Hematopoietic multipotent progenitor cell treated with erythropoietin and hydrocortisone succinate and interleukin-3 and kit ligand, for 8 days (in vitro differentiated cells): ENCODE measurements around the gene ANKRD28.
"Not testable (repeated sequence)": the region's sequence is repeated elsewhere in the genome, so short reads cannot be mapped to it uniquely, and the experiment has no call there.

ENCODE experiments used
- DNase-seq: peaks from one replicate; pipeline ENCODE4 v3.0.0-alpha.2; 2015

The ANKRD28 gene

GRCh38 chr3:15801298-15801697, 3.5 kb upstream of the ANKRD28 start:
- no peak for DNase-seq

- DNase-seq, result peak; percentile 37
These were observed 3.0 kb upstream of the ANKRD28 start for GRCh38 chr3:15800780-15801179.

GRCh38 chr3:15800327-15800726, 2.5 kb upstream of the ANKRD28 start:
- peak; percentile 23 for DNase-seq

- no peak for DNase-seq
These were observed 910 bp upstream of the ANKRD28 start for GRCh38 chr3:15798533-15799245.

GRCh38 chr3:15796771-15797641, 773 bp downstream of the ANKRD28 start:
- peak; percentile 35 for DNase-seq

- no peak for DNase-seq
These were observed 1.4 kb downstream of the ANKRD28 start for GRCh38 chr3:15796331-15796730.

- DNase-seq, result peak; percentile 38
These were observed 2.0 kb downstream of the ANKRD28 start for GRCh38 chr3:15795651-15796308.

- peak; percentile 10 for DNase-seq
These were observed 2.7 kb downstream of the ANKRD28 start for GRCh38 chr3:15794842-15795650.

GRCh38 chr3:15794303-15794771, 3.4 kb downstream of the ANKRD28 start:
- peak; percentile 57 for DNase-seq

- DNase-seq, result no peak
These were observed 6.3 kb downstream of the ANKRD28 start for GRCh38 chr3:15791525-15791924.

- peak; percentile 65 for DNase-seq
These were observed 9.8 kb downstream of the ANKRD28 start for GRCh38 chr3:15787941-15788340.

- no peak for DNase-seq
These were observed 10.3 kb downstream of the ANKRD28 start for GRCh38 chr3:15787526-15787925.

- DNase-seq, result peak; percentile 69
These were observed 14.3 kb downstream of the ANKRD28 start for GRCh38 chr3:15783361-15783969.

GRCh38 chr3:15782429-15782828, 15.3 kb downstream of the ANKRD28 start:
- no peak for DNase-seq

- no peak for DNase-seq
These were observed 16.0 kb downstream of the ANKRD28 start for GRCh38 chr3:15781637-15782402.

GRCh38 chr3:15781131-15781530, 16.6 kb downstream of the ANKRD28 start:
- no peak for DNase-seq

- DNase-seq, result no peak
These were observed 18.7 kb downstream of the ANKRD28 start for GRCh38 chr3:15779111-15779510.

GRCh38 chr3:15778332-15778858, 19.4 kb downstream of the ANKRD28 start:
- DNase-seq, result no peak

GRCh38 chr3:15774931-15775560, 22.7 kb downstream of the ANKRD28 start:
- DNase-seq, result not testable (repeated sequence)

GRCh38 chr3:15771444-15771843, 26.3 kb downstream of the ANKRD28 start:
- no peak for DNase-seq
